Mammary epithelial cell (primary cell): Measurements from ENCODE around the gene TEKT2.

Experiments
- CTCF ChIP-seq, 2 donors: IDR thresholded peaks in 1 of 2; conservative IDR thresholded peaks in 1 of 2; 2 replicates each; pipeline ENCODE4 v1.5.1; 2011 to 2012; ENCODE audit warnings: inconsistent platforms in 2 of 2, low read length in 2 of 2, mild to moderate bottlenecking in 2 of 2, control low read depth in 1 of 2, low read depth in 1 of 2; ENCODE audit not compliant: insufficient read depth in 1 of 2; ENCODE audit errors: extremely low read depth in 1 of 2
- EZH2 ChIP-seq: IDR thresholded peaks from 2 replicates; pipeline ENCODE4 v1.6.1; 2012; ENCODE audit warnings: low read length, inconsistent platforms, borderline replicate concordance

- TF ChIP-seq CTCF (conservative IDR thresholded peaks at IDR 0.05 in 1 of 2, IDR thresholded peaks at IDR 0.05 in 1 of 2; ENCODE audit: extremely low read depth in 1 of 2, insufficient read depth in 1 of 2, low read depth in 1 of 2, low read length in 2 of 2) (no peak), EZH2 (no peak)
Observed at GRCh38 chr1:36109041-36109679, 25.3 kb downstream of the TEKT2 start.
